GM19328 (cell line): ENCODE data around the gene GK.
"Not testable (repeated sequence)": the region's sequence is repeated elsewhere in the genome, so short reads cannot be mapped to it uniquely, and the experiment has no call there.

Experiments
- ATAC-seq: cut with Tn5 transposase; IDR thresholded peaks from one replicate; pipeline ENCODE4 v1.9.1; 2021; ENCODE audit warnings: mild to moderate bottlenecking, moderate library complexity; ENCODE audit not compliant: unreplicated experiment

GK gene

DNA sequence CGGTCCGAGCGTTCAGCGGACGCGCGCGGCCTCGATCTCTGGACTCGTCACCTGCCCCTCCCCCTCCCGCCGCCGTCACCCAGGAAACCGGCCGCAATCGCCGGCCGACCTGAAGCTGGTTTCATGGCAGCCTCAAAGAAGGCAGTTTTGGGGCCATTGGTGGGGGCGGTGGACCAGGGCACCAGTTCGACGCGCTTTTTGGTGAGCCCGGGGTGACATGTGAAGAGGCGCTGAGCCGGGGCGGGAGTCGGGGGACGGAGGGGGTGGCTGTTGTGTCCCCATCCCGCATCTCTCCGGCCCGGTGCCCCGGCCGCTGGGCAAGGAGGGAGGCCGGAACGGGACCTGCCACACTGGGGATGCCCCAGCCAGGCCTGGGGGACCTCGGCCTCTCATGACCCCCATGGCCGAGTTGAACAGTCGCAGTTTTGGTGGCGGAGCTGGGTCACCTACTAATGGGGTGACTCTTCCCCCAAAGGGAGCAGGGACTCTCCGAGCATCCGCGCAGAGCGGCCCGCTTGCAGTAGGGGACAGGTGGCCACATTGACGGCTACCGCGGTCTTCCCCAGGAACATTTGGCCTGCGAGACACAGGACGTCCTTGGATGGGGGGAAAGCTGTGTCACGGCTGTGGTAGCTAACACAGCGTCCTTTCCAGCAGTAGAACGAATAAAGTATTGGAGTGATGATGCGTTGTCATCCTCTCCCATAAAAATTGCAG, at the start of gene GK:
GK (plus strand) TSS at position 9 of the 717 bp plus-strand sequence; CDS start at position 124, 115 bp downstream.
- no peak for ATAC-seq

DNA sequence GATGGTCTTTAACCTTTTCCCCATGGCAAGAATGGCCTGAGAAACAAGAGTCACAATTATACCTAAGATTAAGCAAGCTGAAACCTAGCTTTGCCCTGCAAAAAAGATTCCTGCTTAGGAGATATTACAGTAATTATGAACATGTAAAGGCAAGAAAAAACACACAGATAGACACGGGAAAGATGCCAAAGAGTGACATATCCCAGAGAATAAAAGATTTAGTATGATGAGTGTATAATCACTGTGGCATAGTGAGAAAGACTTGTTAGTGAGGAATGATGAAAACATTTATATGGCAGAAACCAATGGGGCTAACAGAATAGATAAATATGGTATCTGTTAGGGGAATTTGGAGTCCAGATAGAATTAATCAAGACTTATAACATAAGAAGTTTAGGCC, 46.1 kb upstream of the GK start:
- no peak for ATAC-seq

- ATAC-seq = no peak
Measured at GRCh38 chrX:30610026-30610425, 43.2 kb upstream of the GK start.

DNA sequence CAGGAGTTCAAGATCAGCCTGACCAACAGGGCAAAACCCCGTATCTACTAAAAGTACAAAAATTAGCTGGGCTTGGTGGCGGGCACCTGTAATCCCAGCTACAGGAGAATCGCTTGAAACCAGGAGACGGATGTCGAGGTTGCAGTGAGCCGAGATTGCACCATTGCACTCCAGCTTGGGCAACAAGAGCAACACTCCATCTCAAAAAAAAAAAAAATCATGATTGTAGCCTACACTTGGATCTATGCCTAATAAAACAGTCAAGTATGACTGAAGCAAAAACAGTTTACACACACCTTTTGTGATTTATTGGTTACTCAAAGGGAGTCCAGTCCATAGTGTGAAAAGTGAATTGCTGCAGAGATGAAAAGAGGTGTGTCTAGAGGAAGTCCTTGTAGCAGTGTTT, 41.0 kb upstream of the GK start:
- no peak for ATAC-seq

GRCh38 chrX:30613721-30614120, 39.5 kb upstream of the GK start:
- ATAC-seq = no peak

GRCh38 chrX:30615229-30615628, 38.0 kb upstream of the GK start:
- ATAC-seq = no peak

- ATAC-seq = no peak
Measured at GRCh38 chrX:30618160-30618765, 35.0 kb upstream of the GK start.

DNA sequence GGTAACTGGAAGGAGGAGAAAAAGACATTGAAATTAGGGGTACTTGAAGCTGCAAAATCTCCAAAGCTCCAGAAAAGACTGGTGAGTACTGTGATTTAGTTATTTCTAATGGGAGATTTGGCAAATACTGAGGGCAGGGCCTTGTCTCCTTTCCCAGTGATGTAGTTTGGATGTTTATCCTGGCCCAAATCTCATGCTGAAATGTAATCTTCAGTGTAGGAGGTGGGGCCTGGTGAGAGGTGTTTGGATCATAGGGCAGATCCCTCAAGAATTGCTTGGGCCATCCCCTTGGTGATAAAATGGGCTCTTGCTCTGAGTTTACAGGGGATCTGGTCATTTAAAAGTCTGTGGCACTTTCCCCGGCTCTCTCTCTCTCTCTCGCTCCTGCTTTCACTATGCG, 33.1 kb upstream of the GK start:
- ATAC-seq = no peak

- ATAC-seq = no peak
Measured at GRCh38 chrX:30620980-30621618, 32.1 kb upstream of the GK start.

GRCh38 chrX:30622361-30622760, 30.9 kb upstream of the GK start:
- ATAC-seq = no peak

GRCh38 chrX:30626402-30626801, 26.8 kb upstream of the GK start:
- no peak for ATAC-seq

GRCh38 chrX:30627818-30628652, 25.2 kb upstream of the GK start:
- no peak for ATAC-seq

DNA sequence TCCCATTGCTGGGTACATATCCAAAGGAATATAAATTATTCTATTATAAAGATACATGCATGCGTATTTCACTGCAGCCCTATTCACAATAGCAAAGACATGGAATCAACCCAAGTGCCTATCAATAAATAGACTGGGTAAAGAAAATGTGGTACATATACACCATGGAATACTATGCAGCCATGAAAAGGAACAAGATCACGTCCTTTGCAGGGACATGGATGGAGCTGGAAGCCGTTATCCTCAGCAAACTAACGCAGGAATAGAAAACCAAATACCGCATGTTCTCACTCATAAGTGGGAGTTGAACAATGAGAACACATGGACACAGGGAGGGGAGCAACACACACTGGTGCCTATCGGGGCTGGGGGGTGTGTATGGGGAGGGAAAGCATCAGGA, 19.2 kb upstream of the GK start:
- ATAC-seq = not testable (repeated sequence)

GRCh38 chrX:30635630-30636029, 17.6 kb upstream of the GK start:
- no peak for ATAC-seq

DNA sequence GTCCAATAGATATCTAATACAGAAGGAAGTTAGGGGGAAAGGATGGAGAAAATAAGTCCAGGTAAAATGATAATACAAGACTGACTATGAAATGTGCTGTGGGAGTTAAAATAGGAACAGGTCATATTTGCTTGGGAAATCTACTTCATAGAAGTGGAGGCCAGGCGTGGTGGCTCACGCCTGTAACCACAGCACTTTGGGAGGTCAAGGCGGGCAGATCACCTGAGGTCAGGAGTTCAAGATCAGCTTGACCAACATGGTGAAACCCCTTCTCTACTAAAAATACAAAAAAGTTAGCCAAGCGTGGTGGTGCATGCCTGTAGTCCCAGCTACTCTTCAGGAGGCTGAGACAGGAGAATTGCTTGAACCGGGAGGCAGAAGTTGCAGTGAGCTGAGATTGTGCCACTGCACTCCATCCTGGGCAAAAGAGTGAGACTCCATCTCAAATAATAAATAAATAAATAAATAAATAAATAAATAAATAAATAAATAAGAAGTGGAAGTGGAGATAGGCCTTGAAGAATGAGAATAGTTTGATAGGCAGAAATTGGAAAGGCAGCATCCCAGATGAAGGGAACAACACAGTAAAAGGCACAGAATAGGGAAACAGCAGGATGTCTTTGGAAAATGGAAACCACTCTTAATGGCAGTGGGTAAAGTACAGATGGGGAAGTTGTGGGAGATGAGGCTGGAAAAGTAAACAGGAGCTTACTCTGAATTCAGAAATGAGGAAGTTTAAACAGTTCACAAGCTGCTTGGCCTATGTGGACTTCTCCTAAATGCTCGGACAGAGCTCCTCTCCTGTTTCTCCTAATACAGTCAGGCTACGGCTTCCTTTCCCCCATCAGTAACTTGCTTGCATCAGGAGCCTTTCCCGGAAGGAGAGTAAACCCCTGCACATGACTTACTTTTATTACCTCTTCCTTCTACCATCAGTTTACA, 15.1 kb upstream of the GK start:
- ATAC-seq = no peak

DNA sequence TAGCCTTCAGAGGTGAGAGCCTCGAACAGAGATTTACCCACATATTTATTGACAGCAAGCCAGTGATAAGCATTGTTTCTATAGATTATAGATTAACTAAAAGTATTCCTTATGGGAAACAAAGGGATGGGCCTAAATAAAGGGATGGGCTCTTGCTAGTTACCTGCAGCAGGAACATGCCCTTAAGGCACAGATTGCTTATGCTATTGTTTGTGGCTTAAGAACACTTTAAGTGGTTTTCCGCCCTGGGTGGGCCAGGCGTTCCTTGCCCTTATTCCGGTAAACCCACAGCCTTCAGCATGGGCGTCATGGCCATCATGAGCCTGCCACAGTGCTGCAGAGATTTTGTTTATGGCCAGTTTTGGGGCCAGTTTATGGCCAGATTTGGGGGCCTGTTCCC, 13.5 kb upstream of the GK start:
- not testable (repeated sequence) for ATAC-seq

- no peak for ATAC-seq
Measured at GRCh38 chrX:30642642-30643041, 10.6 kb upstream of the GK start.

DNA sequence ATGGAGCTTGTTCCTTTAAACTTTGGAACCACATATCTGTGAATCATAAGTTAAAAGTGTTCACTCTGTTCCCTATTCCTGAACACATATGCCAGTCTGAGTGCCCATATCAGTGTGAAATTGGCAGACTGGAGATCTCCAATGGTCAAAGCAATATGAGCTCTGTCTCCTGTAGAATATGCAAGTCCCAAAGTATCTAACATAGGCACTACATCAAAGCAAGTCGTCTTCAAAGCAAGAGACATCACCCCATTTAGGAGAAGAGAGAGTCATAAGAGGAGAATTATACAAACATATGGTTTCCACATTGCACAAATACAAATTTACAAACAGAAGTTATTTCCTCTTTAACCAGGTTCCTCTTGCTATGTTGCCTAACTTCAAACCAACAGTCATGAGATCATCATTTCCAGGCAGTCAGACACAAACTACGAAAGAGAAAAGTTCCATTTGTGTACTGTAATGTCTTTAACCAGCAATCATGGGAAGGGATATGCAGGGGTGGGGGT, 9.9 kb upstream of the GK start:
- no peak for ATAC-seq

GRCh38 chrX:30649859-30650258, 3.4 kb upstream of the GK start:
- no peak for ATAC-seq
